Measurements from ENCODE around the gene TCERG1. TPM values are rescaled to one million over a fixed set of nuclear protein-coding genes. Genes with fewer than 3 reads are reported as not detected.

Gene TCERG1
- total RNA-seq, 1 experiment from 2014 or later = 112 TPM

- Histone ChIP-seq H3K4me1 (ENCODE audit: insufficient read depth, low read length) (no peaks in the 10 kb centered on the region), H4K8ac (replicated peaks; ENCODE audit: insufficient read length, low read depth, low read length) (no peak overlapping the region), H3K27me3 (ENCODE audit: insufficient read depth, low read length) (no peaks in the 10 kb centered on the region), H3K18ac (ENCODE audit: insufficient read length, low read depth, low read length) (no peak overlapping the region), H3K9ac (ENCODE audit: extremely low read depth, insufficient read length, low read length) (no peak overlapping the region), H3K27ac (ENCODE audit: insufficient read length, low read depth, low read length) (no peak overlapping the region), H3K14ac (ENCODE audit: insufficient read depth, low read length) (no peak overlapping the region), H4K20me1 (ENCODE audit: control insufficient read depth, insufficient read depth, insufficient read length) (no peaks in the 10 kb centered on the region), H3K9me3 (ENCODE audit: control insufficient read depth, low read depth, low read length) (no peaks in the 10 kb centered on the region), H2BK120ac (ENCODE audit: low read depth, low read length, poor library complexity, severe bottlenecking) (no peak overlapping the region), H3T11ph (ENCODE audit: low read length) (no peak overlapping the region), H2BK12ac (ENCODE audit: insufficient read length, low read depth, low read length) (no peak overlapping the region), H2BK15ac (ENCODE audit: low read depth, low read length) (no peak overlapping the region), H2BK20ac (ENCODE audit: low read depth, low read length, poor library complexity, severe bottlenecking) (no peak overlapping the region), H4K5ac (ENCODE audit: insufficient read length, low read depth, low read length) (no peak overlapping the region), H3K4me2 (ENCODE audit: insufficient read depth, insufficient read length, low read length) (no peak overlapping the region), H3K23ac (ENCODE audit: insufficient read length, low read depth, low read length) (no peak overlapping the region), H3K79me2 (ENCODE audit: insufficient read depth, low read length) (no peaks in the 10 kb centered on the region), H2BK5ac (ENCODE audit: insufficient read length, low read length) (no peak overlapping the region), H3K23me2 (ENCODE audit: insufficient read length, low read depth, low read length, poor library complexity, severe bottlenecking) (no peaks in the 10 kb centered on the region), H2AFZ (ENCODE audit: low read length) (no peak overlapping the region), H4K91ac (ENCODE audit: insufficient read length, low read depth, low read length) (no peak overlapping the region), H3K56ac (ENCODE audit: insufficient read length, low read depth, low read length) (no peak overlapping the region), H3K79me1 (ENCODE audit: insufficient read depth, low read depth, low read length, poor library complexity, severe bottlenecking) (no peaks in the 10 kb centered on the region), H2AK5ac (ENCODE audit: insufficient read length, low read length) (no peak overlapping the region), H3K4ac (ENCODE audit: low read depth, low read length) (no peak overlapping the region)
- H3K27me3 Mint-ChIP-seq (ENCODE audit: low read depth) = no peaks in the 10 kb centered on the region
- no peak overlapping the region for H3K4me3 Mint-ChIP-seq
- WGBS (ENCODE audit: extremely low coverage, insufficient read length, low lambda C conversion rate) = no CpG with 5 or more reads among the region's 2 CpGs
- no peaks in the 10 kb centered on the region for H3K36me3 Mint-ChIP-seq (ENCODE audit: insufficient read depth in 1 of 3, low read depth in 3 of 3)
- no peaks in the 10 kb centered on the region for H3K4me1 Mint-ChIP-seq
- no peak overlapping the region for H3K27ac Mint-ChIP-seq
- no peak for TF ChIP-seq CTCF (conservative IDR thresholded peaks at IDR 0.05)
- DNase-seq = no peak
- H3K9me3 Mint-ChIP-seq = no peaks in the 10 kb centered on the region
Observed at GRCh38 chr5:146548781-146549449, 101.8 kb downstream of the TCERG1 start.
